ENCODE data around the gene SYTL4.

SYTL4 gene

GRCh38 chrX:100654261-100654660 lies 77.7 kb downstream of the SYTL4 start:
- Histone ChIP-seq H3K4me3 (ENCODE audit: low read depth in 1 of 2, low read length in 1 of 2) (no peak overlapping the region), H3K27me3 (no peaks in the 10 kb centered on the region), H3K4me1 (ENCODE audit: control insufficient read depth in 1 of 2, insufficient read depth in 1 of 2, low read depth in 1 of 2, low read length in 1 of 2) (no peaks in the 10 kb centered on the region), H3K9me3 (no peaks in the 10 kb centered on the region), H3K27ac (no peak overlapping the region), H3K36me3 (no peaks in the 10 kb centered on the region)
- TF ChIP-seq CTCF (IDR thresholded peaks at IDR 0.05): no peak

- H3K4me1 ChIP-seq (ENCODE audit: control insufficient read depth in 1 of 2, insufficient read depth in 1 of 2, low read depth in 1 of 2, low read length in 1 of 2): no peaks in the 10 kb centered on the region
- no peak overlapping the region for H3K4me3 ChIP-seq (ENCODE audit: low read depth in 1 of 2, low read length in 1 of 2)
- no peaks in the 10 kb centered on the region for H3K9me3 ChIP-seq
- no peaks in the 10 kb centered on the region for H3K27me3 ChIP-seq
- no peak for TF ChIP-seq CTCF (IDR thresholded peaks at IDR 0.05)
- no peak overlapping the region for H3K27ac ChIP-seq
- no peaks in the 10 kb centered on the region for H3K36me3 ChIP-seq
These were observed 79.7 kb downstream of the SYTL4 start for GRCh38 chrX:100652266-100652665.

DNA sequence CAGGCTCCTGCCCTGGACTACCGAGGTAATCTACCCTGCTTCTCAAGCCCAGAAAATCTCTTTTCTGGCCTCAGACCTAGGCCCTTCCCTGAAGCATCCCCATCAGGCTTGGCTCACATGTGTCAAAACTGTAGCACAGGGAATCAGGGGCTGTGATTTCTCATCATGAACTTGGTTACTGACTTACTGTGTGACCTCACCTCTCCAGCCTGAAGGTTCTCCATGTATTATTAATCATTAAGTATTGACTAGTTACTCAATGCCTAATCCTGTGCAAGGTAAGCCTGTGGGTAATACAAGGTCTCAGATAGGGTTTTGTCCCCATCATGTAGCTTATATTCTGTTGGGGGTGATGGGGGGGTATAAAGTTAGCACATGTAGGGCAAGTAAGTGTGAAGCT lies 81.1 kb downstream of the SYTL4 start:
- Histone ChIP-seq H3K36me3 (no peaks in the 10 kb centered on the region), H3K9me3 (no peaks in the 10 kb centered on the region), H3K4me1 (ENCODE audit: control insufficient read depth in 1 of 2, insufficient read depth in 1 of 2, low read depth in 1 of 2, low read length in 1 of 2) (no peaks in the 10 kb centered on the region), H3K27ac (no peak overlapping the region), H3K27me3 (no peaks in the 10 kb centered on the region), H3K4me3 (ENCODE audit: low read depth in 1 of 2, low read length in 1 of 2) (no peak overlapping the region)
- no peak for TF ChIP-seq CTCF (IDR thresholded peaks at IDR 0.05)

DNA sequence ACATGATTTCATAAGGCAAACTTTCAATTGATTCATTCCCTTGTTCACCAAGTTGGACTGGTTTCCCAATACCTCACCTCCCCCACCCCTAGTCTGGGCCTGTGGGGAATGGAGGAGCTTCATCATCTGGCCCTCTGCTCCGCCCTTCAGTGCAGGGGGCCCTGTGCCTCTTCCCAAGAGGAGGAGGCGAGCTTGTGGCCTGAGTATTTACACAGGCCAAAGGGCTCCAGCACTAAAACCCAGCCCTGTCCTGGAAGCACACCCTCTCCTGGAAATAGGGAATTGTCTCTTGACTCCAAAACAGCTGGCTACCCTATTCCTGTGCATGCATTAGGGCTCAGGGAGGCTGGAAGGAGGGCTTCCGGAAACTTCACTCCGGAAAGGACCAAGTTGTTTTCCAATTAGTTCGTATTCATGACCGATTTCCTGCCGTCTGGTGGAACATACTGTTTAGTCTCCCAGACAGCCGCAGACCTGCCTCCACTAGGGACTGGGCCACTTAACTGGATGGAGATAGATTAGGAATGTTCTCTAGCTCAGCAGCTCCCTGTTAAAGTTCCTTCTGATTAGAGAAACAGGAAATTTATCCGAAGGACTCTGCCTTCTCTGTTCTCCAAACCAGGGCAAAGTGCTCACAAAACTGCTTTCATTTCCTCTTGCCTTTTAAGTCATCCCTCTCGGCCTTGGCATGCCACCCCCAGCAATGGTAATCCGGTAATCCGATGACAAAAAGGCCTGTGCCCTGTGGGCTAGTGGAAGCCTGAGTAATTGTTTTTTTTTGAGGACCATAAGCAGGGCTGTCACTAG lies 82.2 kb downstream of the SYTL4 start:
- TF ChIP-seq CTCF (IDR thresholded peaks at IDR 0.05): no peak

DNA sequence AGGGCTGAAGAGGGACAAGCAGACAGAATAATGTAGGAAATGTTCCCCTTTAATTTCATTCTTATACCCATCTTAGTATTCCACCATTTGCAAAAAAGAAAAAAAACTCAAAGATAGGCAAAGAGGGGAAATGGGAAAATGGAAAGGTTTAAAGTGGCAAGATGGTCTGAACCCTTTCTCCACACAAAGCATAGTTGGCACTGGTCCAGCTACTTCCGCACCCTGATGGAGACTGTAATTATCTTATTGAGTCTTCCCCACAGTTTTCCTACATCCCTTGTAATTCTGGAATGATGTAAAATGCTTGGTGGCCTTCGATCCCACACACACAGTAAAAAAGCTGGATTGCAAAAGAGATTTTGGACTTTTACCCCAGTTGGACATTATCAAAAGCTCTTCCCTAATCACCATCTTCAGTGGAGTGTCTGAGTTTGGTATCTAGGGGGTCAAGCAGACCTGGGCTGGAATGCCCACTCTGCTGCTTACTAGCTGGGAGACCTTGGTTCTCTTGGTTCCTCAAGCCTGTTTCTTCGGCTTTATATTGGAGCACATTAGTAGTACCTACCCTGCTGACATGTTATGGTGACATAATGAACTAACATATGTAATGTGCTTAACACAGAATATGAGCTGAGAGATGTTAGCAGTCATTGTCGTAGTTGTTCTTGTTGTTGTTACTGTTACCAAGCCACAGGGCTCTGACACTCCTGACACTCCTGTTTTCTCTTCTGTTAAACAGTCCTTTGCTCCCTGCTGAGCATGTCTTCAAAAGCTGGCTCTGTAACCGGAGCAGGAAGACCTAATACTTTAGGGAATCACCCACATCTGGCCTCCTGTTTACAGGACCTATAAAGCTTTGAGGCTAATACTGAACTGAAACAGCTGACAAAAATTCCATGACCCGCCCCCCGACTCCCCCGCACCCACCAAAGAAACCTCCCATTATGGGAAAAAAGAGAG lies 83.2 kb downstream of the SYTL4 start:
- Histone ChIP-seq H3K4me3 (ENCODE audit: low read depth in 1 of 2, low read length in 1 of 2) (no peak overlapping the region), H3K9me3 (no peaks in the 10 kb centered on the region), H3K4me1 (ENCODE audit: control insufficient read depth in 1 of 2, insufficient read depth in 1 of 2, low read depth in 1 of 2, low read length in 1 of 2) (no peaks in the 10 kb centered on the region), H3K27ac (no peak overlapping the region), H3K36me3 (no peaks in the 10 kb centered on the region), H3K27me3 (no peaks in the 10 kb centered on the region)
- no peak for TF ChIP-seq CTCF (IDR thresholded peaks at IDR 0.05)

More for the DNA sequence above, 82.2 kb downstream of the SYTL4 start:
- Histone ChIP-seq H3K27me3 (no peaks in the 10 kb centered on the region), H3K4me1 (ENCODE audit: control insufficient read depth in 1 of 2, insufficient read depth in 1 of 2, low read depth in 1 of 2, low read length in 1 of 2) (no peaks in the 10 kb centered on the region), H3K4me3 (ENCODE audit: low read depth in 1 of 2, low read length in 1 of 2) (no peak overlapping the region), H3K9me3 (no peaks in the 10 kb centered on the region), H3K36me3 (no peaks in the 10 kb centered on the region), H3K27ac (no peak overlapping the region)
